Pancreas (tissue), 10 donors: ENCODE measurements around the gene ABCG1. TPM values are rescaled to one million over a fixed set of nuclear protein-coding genes. Genes with fewer than 3 reads are reported as not detected.

ENCODE experiments used
- ATAC-seq, 4 donors: fragments of 200-7000 bp; cut with Tn5 transposase; one replicate each; pipeline versions ENCODE4 v1.8.0 to v1.9.1; 2020; ENCODE audit warnings: mild to moderate bottlenecking in 4 of 4, moderate library complexity in 4 of 4
- DNase-seq, 6 donors: peaks; one replicate each; pipeline ENCODE4 v3.0.0-alpha.2; 2020
- FAIRE-seq: peaks from 2 replicates; lab custom pipeline; 2012; peaks lifted over from hg19 to GRCh38; lab: Jason Lieb, UNC
- H3K27ac ChIP-seq, 4 donors: fragments of 200-600 bp; sonication (generic); 1 replicate in 3 of 4; 2 replicates in 1 of 4; pipeline versions ENCODE4 v1.5.0 to v1.8.0; 2020
- H3K27me3 ChIP-seq, 4 donors: fragments of 200-600 bp; one replicate each; pipeline ENCODE4 v1.8.0; 2021
- H3K36me3 ChIP-seq, 3 donors: fragments of 200-600 bp; sonication (generic) in 1 of 3; one replicate each; pipeline versions ENCODE4 v1.5.0 to v1.8.0; 2020 to 2021
- H3K4me1 ChIP-seq, 3 donors: fragments of 200-600 bp; one replicate each; pipeline ENCODE4 v1.8.0; 2021
- H3K4me3 ChIP-seq, 4 donors: fragments of 200-600 bp; sonication (generic) in 2 of 4; one replicate each; pipeline versions ENCODE4 v1.5.0 to v1.8.0; 2020 to 2021
- H3K9me3 ChIP-seq, 4 donors: fragments of 200-600 bp; one replicate each; pipeline ENCODE4 v1.8.0; 2021
- CTCF ChIP-seq, 4 donors: fragments of 200-600 bp; sonication (generic) in 3 of 4; IDR thresholded peaks; one replicate each; pipeline versions ENCODE4 v1.5.0 to v1.8.0; 2021; ENCODE audit warnings: antibody characterized with exemption in 4 of 4
- WGBS, 2 donors: extraction: QIAGEN DNeasy Blood & Tissue Kit; methylation state at CpG; one replicate each; pipeline ENCODE4 v1.1.7; 2013; 5-methylcytosine and 5-hydroxymethylcytosine counted together
- intact Hi-C, 3 donors: fragments of 100-400 bp; cut with DNase I; formaldehyde crosslinking; loops; one replicate each; pipeline versions ENCODE4 v1.11.1 to v1.14.2; 2022
- polyA plus RNA-seq, 2 donors: library from polyadenylated mRNA; stranded (reverse); fragments of 200-250 nt; gene quantifications; one replicate each; pipeline ENCODE4 v1.2.3, GENCODE V29; 2013
- total RNA-seq, 6 donors: library from RNA; stranded (reverse); fragmentation: NEBNext Ultra II Directional in 4 of 6; extraction: Animal tissue kit (Norgen Biotek cat#: 25700) in 4 of 6; gene quantifications; one replicate each; pipeline versions ENCODE4 v1.2.1 to v1.2.4, GENCODE V29; 2021 to 2023
- donor health status: healthy with polysubstance abuse.
- donor health status: DM: no; HTN: no; CAD: no; lungs with moderate emphysema.
- donor health status: DM: no; HTN: no; CAD: no.
- donor health status: control.
- donor health status: control.
- donor health status: Bipolar disorder and iron deficiency.
- donor health status: DM: yes; HTN: yes; CAD: no.
- donor health status: DM: no; HTN: no; CAD: no.
- donor health status: DM: no; HTN: no; CAD: no.
- donor health status: DM: yes; HTN: yes; CAD: no.

The ABCG1 gene
- total and polyA plus RNA-seq, 8 donors = 1.6 to 10.3 (median 4.2) TPM

DNA sequence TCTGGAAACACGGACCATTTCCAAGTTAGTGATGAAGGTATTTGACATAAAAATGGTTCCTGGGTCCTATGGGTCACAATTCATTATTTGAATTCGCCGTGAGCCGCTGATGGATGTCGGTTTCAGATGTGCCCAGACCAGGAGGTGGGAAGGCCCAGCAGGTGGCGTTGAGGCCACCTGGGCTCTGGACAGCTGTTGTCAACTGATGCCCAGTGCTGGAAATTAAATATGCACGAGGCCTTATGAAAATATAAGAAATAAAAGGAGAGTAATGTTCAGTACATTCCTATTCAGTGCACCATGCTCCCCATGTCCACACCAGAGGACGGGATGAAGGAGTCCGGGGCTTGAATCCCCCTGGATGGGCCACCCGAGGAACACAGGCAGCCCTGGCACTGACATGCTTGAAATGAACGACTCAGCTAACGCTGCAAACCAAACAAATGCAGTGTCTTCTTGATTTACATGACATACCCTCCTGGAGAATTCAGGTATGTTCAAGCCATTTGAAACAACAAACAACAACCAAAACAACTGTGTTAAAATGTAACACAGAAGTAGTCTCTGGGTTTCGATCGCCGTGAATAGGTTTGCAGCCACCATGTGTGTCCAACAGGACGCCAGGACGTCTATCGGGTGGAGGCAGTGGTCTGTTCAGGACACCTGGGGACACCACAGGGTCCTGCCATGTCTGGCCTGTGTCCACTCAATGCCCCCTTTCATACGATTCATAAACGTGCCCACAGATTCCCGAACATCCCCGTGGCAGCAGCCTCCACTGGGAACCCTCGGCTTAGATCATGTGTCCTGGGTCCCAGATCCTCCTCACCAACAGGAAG is 90.2 kb downstream of the ABCG1 start:
- H3K4me1 ChIP-seq = peaks cover 0 to 13% (median 10%) of the 10 kb centered on the region in 3 donors
- H3K27ac ChIP-seq = no peak overlapping the region
- H3K9me3 ChIP-seq = no peaks in the 10 kb centered on the region
- no peak overlapping the region for H3K4me3 ChIP-seq
- 38% methylated on average over 23 of the region's 23 CpGs for WGBS, 2 donors
- FAIRE-seq (no peak), DNase-seq (no peak), ATAC-seq (peak; percentile 6 to 61 (median 26))
- no peak for TF ChIP-seq CTCF (IDR thresholded peaks at IDR 0.05)
- H3K36me3 ChIP-seq = no peaks in the 10 kb centered on the region
- H3K27me3 ChIP-seq = no peaks in the 10 kb centered on the region
- intact Hi-C loops = no loop called here

- no peak for FAIRE-seq
- WGBS, 2 donors = 17 to 20% methylated on average over 21 to 22 of the region's 22 CpGs
- no peak overlapping the region for H3K4me3 ChIP-seq
- no peaks in the 10 kb centered on the region for H3K9me3 ChIP-seq
- ATAC-seq = peak; percentile 49 to 80 (median 68)
- H3K36me3 ChIP-seq = no peaks in the 10 kb centered on the region
- peak in 4 of 6 donors; percentile 59 to 85 (median 73) for DNase-seq
- no peak overlapping the region for H3K27ac ChIP-seq
- intact Hi-C loops = loop anchor here in 1 of 3 donors (10.0 kb wide), 1 partner anchor 135 kb away; no protein-coding TSS in a partner anchor
- TF ChIP-seq CTCF (IDR thresholded peaks at IDR 0.05) = peak; percentile 57 to 77 (median 73)
- H3K4me1 ChIP-seq = peaks cover 0 to 13% (median 10%) of the 10 kb centered on the region in 3 donors
- H3K27me3 ChIP-seq = no peaks in the 10 kb centered on the region
Observed at GRCh38 chr21:42309753-42310213, 90.8 kb downstream of the ABCG1 start.

DNA sequence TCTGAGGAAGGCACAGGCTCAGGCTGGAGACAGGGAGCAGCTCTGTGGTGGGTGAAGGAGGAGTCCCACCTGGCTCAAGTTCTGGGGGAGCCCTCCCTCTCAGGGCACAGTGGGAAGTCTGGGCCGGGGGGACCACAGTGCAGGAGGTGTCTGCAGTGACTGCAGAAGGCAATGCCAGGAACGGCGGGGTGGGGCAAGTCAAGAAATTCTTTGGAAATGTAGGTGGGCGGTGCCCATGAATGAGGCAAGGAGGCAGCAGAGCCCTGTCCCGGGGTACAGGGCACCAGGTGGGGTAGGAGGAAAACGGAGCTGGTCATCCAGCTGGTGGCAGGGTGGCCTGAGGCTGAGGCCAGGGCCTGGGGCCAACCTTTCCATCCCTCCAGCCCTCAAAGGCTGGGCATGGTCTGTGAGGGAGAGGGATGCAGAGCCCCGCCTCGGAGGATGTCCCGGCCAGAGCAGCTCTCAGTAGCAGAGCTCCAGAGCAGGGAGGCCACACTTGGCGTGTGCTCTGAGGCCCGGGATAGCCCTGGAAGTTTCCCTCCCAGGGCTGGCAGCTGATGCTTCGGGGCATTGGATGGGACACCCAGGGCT is 91.6 kb downstream of the ABCG1 start:
- intact Hi-C loops = loop anchor here in 1 of 3 donors (10.0 kb wide), 1 partner anchor 134 kb away; no protein-coding TSS in a partner anchor
- H3K9me3 ChIP-seq = no peaks in the 10 kb centered on the region
- H3K27me3 ChIP-seq = no peaks in the 10 kb centered on the region
- no peak for ATAC-seq
- H3K36me3 ChIP-seq = no peaks in the 10 kb centered on the region
- no peak for FAIRE-seq
- peak in 2 of 6 donors; percentile 27 to 57 for DNase-seq
- H3K4me3 ChIP-seq = no peak overlapping the region
- 86 to 89% methylated on average over 12 of the region's 12 CpGs for WGBS, 2 donors
- H3K4me1 ChIP-seq = peaks cover 0 to 13% (median 10%) of the 10 kb centered on the region in 3 donors
- TF ChIP-seq CTCF (IDR thresholded peaks at IDR 0.05) = no peak
- no peak overlapping the region for H3K27ac ChIP-seq

DNA sequence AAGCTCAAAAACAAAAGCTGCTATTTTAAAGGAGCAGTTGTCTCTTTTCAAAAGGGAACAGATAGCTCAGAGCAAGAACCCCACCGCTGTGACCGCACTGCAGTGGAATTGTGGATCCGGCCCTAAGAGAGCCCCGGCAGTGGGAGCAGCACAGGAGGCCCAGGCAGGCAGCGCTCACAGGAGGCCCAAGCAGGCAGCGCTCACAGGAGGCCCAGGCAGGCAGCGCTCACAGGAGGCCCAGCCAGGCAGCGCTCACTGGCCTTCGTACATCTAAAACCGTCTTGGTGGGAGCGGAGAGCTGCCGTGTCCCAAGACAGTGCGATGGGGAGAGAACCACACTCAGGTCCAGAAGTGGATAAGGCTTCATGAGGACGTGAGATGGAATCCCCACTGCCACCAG is 92.2 kb downstream of the ABCG1 start:
- 90 to 91% methylated on average over 14 of the region's 14 CpGs for WGBS, 2 donors

More for the DNA sequence above, 92.2 kb downstream of the ABCG1 start:
- TF ChIP-seq CTCF (IDR thresholded peaks at IDR 0.05) = no peak
- ATAC-seq (no peak), FAIRE-seq (no peak), DNase-seq (peak in 1 of 6 donors; percentile 42)
- Histone ChIP-seq H3K36me3 (no peaks in the 10 kb centered on the region), H3K27me3 (no peaks in the 10 kb centered on the region), H3K4me3 (no peak overlapping the region), H3K27ac (no peak overlapping the region), H3K9me3 (no peaks in the 10 kb centered on the region), H3K4me1 (peaks cover 0 to 13% (median 10%) of the 10 kb centered on the region in 3 donors)
- intact Hi-C loops = loop anchor here in 1 of 3 donors (10.0 kb wide), 1 partner anchor 134 kb away; no protein-coding TSS in a partner anchor
